Mesenteric fat pad (tissue), 1 donor: ENCODE measurements around the gene CPSF6. TPM values are rescaled to one million over a fixed set of nuclear protein-coding genes. Genes with fewer than 3 reads are reported as not detected.
"Not testable (repeated sequence)": the region's sequence is repeated elsewhere in the genome, so short reads cannot be mapped to it uniquely, and the experiment has no call there.

Experiments used
- DNase-seq: peaks from one replicate; pipeline ENCODE4 v3.0.0-alpha.2; 2020; ENCODE audit warnings: low spot score
- long read RNA-seq: library from polyadenylated mRNA; unstranded; transcript quantifications from one replicate; pipeline ENCODE4 v2.0.0, GENCODE V29; 2020
- total RNA-seq: library from RNA; stranded (reverse); fragmentation: NEBNext Ultra II Directional; extraction: Animal tissue kit (Norgen Biotek cat#: 25700); gene quantifications from one replicate; pipeline ENCODE4 v1.2.1, GENCODE V29; 2021
- donor health status: DM: yes; HTN: yes; CAD: no.

Gene CPSF6, protein sequence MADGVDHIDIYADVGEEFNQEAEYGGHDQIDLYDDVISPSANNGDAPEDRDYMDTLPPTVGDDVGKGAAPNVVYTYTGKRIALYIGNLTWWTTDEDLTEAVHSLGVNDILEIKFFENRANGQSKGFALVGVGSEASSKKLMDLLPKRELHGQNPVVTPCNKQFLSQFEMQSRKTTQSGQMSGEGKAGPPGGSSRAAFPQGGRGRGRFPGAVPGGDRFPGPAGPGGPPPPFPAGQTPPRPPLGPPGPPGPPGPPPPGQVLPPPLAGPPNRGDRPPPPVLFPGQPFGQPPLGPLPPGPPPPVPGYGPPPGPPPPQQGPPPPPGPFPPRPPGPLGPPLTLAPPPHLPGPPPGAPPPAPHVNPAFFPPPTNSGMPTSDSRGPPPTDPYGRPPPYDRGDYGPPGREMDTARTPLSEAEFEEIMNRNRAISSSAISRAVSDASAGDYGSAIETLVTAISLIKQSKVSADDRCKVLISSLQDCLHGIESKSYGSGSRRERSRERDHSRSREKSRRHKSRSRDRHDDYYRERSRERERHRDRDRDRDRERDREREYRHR
- total RNA-seq = 44.7 TPM
- long read RNA-seq, full-length matches to known transcripts = 117 of 183 reads
- long read RNA-seq, partial matches to known transcripts = 22 of 183 reads
- long read RNA-seq, other reads (novel, unspliced or antisense) = 44 of 183 reads

DNA sequence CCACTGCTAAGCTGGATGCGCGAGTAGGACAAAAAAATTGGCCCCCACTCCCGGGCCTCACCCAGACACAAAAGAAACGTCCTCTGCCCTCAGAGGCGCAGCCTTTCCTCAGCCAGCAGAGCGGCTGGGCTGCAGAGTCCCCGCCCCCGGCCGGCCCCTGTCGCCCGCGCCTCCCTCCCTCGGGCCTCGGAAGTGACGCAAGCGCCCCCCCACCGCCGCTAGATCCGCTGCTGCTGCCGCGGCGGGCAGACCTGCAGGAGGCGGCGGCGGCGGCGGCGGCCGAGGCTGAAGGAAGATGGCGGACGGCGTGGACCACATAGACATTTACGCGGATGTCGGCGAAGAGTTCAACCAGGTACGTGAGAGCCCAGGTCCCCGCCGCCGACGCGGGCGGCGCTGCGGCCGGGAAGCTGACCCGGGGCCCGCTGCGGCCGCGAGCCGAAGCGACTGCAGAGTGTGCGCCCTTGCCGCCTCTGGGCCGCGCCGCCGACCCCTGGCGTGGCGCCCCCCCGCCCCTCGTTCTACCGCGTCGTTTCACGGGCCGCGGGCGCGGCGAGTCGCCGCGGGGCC, at the start of gene CPSF6:
CPSF6 (plus strand) TSS at position 218 of the 570 bp plus-strand sequence; CDS start at position 296, 78 bp downstream.
- peak; percentile 99 for DNase-seq

DNA sequence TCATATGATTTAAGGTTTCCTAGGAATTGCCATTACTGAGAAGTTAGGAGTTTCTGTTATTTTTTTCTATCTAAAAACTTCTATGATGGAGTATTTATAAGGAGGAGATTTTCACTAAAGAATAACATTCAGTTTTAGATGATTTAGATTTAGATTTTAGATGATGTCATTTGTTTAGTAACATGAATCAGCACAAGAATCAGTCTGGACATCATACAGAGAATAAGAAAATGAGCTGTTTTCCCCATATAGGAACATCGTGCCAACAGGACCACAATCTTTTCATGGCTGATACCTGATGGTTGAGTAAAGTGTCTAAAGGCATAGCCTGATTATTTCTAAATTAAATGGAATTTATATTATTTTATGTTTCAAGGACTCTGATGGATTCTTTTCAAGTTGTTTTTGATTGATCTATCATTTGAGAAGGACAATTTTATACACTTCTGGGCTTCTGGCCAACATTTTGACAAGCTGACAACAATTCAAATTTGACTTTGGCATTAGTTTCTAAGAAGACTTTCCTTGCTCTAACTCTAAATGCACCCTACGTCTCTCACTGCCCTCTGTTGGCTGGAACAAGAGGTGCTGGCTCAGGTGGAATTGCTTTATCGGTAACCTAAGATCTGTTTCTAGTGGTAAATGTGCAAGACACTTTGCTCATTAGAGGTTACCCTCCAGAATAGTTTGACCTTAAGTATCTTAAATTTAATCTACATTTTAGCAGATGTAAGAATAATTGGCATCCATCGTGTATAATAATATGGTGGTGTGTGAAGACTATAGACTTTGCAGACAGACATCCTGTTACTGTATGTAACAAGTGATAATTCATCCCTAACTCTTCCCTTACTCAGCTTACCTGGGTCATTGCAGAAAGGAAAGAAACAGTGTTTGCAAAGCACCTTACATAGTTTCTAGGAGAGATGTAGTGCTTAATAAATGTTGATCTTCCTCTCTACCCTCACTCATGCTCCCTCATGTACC, 42.8 kb upstream of the CPSF6 start:
- no peak for DNase-seq

DNA sequence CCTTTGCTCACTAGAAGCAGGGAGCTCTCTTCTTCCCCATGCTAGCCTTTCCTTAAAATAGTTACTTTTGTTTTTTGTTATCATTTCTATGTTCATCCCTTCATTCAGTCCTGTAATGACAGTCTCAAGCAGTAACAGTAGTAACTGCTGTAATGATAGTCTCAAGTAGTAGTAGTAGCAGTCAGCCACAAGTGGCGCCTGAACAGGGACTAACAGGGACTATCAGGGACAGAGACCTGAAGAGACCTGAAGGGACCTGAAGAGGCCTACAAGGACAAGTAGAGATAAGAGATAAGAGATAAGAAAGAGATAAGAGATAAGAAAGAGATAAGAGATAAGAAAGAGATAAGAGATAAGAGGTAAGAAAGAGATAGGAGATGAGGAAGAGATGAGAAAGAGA, 39.4 kb upstream of the CPSF6 start:
- DNase-seq = not testable (repeated sequence)

DNA sequence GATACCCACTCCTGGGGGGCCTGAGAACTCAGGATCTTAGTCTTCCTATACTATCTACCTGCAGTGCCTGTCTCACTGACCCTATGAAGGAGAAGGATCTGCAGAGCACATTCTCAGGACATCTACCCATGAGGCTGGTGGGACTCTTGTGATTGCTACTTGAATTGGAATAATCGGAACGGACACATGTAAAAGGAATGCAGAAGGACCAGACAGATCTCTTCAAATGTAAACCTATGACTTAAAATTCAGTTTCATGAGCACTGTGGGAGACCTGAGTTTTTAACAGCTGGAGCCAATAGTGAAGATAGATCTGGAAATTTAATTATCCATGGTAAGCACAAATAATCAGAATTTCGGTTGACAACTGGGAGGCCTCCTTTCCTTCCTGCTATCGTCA, 35.2 kb upstream of the CPSF6 start:
- DNase-seq = no peak

DNA sequence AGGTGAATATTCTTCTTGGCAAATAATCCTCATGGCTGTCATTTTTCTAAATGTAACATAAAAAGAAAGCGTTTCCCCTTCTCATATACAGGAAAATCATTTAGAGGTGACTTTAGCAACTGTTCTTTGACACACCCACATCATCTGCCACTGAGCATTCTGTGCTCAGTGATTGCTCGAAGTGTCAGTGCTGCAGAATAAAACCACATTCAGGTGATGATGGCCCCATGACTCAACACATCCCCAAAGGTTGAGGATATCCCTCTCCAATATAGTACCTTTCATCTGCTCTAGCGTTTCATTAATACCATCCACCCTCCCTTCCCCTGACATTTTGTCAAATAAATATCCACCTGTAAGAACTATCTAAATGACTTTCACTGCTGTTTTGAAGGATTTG, 28.7 kb upstream of the CPSF6 start:
- DNase-seq = no peak

DNA sequence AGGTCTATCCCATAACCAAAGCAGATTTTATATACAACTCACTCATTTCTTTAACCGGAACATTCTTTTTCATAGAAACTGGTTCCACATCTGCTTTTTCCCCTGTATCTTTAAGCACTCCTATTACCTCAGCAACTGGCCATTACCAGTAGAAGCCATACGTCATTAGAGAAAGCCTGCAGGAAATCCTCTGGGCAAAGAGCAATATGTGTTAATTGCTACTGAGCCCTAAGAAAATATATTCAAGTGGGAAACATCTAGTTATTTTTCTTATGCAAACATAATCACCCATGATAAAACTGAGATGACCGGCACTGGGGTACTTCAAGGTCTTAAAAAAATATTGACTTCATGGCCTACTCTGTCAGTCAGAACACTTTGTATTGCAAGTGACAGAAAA, 28.2 kb upstream of the CPSF6 start:
- DNase-seq = no peak

DNA sequence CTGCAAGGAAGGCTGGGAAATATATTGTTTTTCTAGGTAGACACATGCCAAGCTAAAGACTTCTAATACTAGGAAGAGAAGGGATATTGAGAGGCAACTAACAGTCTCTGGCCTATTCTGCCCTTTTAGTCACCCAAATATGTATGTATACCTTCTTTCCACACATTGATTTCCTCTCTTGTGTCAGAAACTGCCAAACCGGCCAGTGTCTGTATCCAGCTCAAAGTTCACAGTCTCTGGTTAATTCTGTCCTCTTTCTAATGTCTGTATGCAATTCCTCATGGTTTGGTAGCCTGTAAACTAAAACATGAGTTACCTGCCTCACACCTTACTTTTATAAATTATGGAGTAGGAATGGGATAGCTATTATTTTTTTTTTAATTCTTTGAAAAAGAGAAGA, 25.2 kb upstream of the CPSF6 start:
- no peak for DNase-seq

DNA sequence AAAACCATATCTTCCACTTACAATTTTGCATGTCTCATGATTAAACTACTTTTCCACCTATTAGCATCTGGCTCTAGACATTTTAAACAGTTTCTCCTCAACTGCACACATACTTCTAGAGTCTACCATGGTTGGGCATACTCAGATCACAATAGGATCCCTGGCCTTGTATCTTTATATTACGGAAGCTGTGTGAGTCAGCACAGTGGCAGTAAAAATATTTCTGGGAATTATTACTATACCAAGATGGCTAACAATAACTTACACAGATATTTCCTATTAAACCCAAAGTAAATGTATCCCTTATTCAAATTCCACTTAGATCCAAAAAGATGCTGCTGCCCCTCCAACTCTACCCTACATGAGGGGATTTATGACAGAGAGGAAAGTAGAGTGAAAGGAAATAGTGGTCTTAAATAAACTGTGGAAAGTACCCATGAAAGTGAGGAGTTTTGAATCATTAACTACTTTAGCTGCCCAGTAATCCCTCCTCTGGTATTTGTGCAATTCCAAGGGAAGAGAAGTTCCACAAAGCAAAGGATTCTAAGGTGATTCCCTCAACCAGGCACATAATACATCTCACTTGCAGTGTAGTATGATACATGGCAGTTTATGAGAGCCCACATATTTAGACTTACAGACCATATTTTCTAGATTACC, 14.0 kb upstream of the CPSF6 start:
- no peak for DNase-seq

DNA sequence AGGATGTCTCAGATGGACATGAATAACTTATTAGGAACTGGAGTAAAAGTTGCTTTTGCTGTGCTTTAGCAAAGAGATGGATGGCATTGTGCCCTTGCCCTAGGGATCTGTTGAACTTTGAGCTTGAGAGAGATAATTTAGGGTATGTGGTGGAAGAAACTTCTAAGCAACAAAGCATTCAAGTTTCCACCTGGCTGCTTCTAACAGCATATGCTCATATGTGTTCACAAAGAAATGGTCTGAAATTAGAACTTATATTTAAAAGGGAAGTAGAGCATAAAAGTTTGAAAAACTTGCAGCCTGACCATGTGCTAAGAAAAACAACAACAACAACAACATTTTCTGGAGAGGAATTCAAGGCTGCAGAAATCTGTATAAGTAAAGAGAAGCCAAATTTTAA, 7.9 kb upstream of the CPSF6 start:
- no peak for DNase-seq

DNA sequence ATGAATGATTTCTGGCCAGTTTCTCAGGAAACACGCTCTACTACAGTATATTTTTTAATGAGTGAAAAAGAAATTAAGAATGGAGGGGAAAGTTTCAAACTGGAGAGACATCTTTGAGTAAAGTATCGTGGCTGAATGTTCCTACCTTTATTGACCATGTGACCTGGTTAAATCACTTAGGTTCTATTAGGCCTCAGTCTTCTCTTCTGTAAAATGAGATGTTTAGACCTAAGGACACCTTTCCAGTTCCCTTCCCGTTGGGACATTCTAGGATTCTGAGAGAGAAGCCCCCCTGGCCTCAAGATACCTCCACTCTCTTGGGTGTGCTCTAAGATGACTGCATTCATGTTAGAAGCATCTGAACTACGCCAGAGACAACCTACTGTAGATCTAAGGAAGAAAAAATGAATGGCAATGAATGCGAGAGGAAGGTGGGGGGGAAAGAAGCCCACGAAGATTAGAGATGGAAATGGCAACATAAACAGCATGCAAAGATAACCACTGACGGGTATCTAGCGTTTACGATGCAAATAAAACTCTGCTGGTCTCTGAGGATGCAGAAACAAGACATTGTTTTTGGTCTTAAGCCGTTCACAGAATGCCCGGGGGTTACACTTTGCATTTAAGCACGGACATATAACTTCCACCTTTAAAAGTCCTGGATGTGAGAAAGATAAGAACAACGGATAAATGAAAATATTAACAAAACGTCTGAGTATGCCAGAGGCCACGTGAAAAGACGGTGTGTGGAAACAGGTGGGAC, 599 bp upstream of the CPSF6 start:
- DNase-seq = no peak

DNA sequence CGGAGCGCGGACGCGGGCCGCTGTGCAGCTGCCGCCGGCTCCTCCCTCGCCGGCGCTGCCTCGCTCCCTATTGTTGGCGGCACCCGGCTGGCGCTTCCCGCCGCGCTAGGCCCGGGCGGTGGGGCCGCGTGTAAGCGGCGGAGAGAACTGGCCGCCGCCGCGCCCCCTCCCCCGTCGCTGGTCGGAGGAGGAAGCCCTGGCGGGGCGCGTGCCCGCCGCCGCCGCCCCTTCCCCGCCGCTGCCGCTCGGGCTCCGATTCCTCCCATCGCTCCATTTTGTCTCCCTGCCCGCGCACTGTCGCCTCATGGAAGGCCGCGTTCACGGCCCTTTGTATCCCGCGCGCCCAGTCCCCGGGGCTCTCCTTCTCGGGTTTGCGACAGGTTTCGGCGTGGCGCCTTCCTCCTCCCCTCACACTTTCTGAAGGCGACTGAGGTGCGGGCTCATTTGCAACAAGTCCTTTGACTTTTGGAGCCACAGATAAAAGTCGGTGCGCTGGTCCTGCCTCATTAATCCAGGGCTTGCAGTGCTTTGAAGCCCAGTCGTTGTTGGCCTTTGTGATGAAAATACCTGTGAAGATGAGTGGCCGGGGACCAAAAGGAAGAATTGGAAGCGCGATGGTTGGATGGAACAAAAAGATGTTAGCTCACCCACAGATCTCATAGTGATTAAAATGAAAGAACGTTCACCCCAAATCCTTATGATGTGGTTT, 707 bp downstream of the CPSF6 start:
- DNase-seq = peak; percentile 90

DNA sequence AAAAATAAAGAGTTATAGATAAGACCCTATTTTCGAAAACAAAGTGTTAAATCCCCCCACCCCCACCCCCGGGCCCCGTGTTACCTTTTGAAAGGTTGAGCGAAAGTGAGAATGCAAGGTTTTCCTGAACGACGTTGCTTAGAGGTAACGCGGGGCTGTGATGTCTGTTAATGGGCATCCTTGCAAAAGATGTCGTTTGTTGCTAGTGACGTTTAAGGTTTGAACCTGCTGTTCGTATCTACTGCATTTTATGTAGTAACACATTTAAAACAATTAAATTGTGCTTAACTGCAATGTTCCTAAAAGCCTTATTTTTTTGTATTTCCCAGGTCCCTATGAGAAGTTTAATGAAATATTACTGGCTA, 1.2 kb downstream of the CPSF6 start:
- no peak for DNase-seq

DNA sequence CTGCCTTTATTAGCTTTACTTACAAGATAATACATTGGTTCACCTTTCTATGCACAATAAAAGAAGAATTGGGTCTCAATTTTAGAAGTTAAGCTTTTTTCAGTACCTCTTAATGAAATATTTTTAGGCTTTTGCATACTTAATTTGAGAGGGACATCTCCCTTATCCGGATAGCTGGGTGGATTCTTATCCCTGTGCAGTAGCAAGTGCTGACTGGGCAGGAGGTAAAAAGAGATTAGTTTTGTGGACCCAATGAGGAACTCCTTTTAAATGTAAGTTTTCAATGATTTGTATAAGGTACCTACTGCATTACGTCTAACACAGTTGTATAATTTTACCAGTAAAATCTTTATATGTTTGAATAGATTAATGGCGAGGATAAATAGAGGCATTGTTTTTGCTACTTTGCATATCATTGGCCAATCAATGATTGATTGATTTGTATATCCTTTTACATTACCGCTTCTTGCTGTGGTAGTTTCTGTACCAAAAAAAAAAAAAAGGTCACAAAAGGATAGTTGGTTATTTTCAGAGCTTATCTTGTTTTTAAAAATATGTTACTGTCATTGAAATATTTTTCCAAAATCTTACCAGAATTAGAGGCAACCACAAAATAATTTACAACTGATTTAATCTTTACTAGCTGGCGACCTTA, 2.2 kb downstream of the CPSF6 start:
- DNase-seq = no peak

DNA sequence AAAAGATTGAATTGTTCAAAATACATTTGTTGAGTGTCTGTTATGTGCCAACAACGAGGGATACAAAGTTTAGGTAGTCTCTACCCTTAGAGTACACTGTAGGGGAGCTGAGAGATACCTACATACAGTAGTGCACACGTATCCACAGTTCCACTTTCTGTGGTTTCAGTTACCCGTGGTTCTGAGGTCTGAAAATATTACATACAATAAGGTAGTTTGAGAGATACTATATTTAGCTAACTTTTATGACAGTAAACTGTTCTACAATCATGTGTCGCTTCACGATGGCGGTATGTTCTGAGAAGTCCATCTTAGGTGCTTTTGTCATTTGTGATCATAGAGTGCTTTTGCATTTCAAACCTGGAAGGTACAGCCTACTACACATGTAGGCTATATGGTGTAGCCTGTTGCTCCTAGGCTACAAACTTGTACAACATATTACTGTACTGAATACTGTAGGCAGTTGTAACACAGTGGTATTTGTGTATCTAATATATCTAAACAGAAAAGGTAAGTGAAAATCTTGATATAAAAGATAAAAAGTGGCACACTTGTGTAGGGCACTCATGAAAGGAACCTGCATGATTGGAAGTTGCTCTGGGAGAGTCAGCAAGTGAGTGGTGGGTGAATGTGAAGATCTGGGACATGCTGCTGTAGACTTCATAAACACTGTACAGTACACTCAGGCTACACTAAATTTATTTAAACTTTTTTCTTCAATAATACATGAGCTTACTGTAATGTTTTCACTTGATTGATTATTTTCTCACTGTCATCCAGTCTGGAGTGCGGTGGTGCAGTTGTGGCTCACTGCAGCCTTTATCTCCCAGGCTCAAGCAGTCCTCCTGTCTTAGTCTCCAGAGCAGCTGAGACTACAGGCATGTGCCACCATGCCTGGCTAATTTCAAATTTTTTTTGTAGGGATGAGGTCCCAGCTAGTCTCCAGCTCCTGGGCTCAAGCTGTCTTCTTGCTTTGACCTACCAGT, 4.0 kb downstream of the CPSF6 start:
- DNase-seq = no peak

DNA sequence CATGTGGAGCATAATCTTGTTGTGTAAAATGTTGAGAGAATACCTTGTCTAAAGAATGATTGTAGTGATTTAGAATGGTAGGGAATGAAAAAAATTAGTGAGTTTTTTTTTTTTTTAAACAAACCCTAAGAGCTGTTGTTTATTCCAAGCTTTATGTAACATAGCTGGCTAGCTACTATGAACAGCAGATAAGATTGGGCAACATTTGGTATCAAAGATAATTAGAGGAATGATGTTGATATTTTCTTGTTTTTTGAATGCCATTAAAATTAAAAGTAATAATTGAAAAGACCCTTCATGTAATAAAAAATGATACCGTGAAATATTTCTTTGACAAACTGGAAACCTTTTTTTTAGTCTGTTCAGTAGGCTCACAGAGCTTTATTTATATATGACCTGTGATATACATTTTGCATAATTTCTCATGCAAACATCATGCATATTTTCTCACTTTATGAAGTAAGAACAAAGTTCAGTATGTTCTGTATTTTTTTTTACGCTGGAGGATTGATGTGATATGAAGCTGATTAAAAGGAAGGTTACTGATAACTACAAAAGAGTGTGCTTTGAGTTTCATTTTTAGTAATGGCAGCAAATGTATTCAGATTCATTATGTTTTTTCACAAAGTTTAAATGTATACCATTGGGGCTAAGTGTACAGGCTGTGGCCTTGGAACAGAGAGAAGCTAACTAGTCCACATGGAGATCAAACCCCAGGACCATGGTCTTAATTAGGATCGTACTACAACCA, 8.1 kb downstream of the CPSF6 start:
- DNase-seq = no peak

DNA sequence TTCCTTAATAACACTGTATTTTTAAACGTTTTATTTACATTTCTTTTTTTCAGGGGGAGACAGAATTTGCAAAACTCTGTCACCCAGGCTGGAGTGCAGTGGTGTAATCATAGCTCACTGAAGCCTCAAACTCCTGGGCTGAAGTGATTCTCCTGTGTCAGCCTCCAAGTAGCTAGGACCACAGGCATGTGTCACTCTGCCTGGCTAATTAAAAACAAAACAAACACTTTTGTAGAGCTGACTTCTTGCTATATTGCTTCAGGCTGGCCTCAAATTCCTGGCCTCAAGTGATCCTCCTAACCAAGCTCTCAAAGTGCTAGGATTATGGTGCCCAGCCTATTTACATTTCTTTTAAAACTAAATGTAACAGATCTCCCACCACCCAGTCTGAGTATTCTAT, 12.7 kb downstream of the CPSF6 start:
- no peak for DNase-seq

DNA sequence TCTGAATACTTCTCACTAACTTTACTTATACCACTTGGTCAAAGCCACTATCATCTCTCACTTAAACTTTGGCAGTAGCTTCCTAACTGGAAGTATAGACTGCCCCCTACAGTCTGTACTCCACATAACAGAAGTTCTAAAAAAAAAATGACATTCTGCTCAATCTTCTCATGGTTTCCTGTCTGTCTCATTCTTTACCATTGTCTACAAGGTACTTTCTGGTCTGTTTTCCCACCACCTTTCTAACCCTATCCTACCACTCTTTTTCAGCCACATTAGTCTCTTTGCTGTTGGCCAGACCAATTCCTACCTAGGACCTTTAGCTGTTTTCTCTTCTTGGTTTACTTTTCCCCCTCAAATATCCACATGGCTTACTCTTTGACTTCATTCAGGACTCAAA, 14.7 kb downstream of the CPSF6 start:
- DNase-seq = no peak
